Measurements from ENCODE around the gene SLC5A7.

GRCh38 chr2:108048752-108049151 lies 62.4 kb downstream of the SLC5A7 start:
- TF ChIP-seq CTCF (IDR thresholded peaks at IDR 0.05) (no peak), POLR2A (IDR thresholded peaks at IDR 0.05) (no peak)
